ENCODE results near the gene PDCD5.

DNA sequence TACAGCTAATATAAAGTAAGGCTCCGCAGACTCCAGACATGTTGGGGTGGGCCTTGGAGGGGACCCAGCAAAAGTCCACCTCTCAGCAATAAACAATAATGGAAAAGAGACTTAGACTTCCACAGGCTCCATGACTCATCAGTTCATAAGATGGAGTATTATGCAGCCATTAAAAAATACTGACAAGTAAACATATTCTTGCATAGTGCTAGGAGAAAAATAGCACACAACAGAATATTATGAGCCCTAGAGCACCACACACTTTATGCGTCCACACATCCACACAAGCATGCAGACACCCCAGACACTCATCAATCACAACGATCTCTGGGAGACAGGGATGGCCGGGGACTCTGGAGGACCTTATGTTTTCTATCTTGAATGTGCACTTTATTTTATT is 46.0 kb downstream of the PDCD5 start:
- TF ChIP-seq, protein P1, sequence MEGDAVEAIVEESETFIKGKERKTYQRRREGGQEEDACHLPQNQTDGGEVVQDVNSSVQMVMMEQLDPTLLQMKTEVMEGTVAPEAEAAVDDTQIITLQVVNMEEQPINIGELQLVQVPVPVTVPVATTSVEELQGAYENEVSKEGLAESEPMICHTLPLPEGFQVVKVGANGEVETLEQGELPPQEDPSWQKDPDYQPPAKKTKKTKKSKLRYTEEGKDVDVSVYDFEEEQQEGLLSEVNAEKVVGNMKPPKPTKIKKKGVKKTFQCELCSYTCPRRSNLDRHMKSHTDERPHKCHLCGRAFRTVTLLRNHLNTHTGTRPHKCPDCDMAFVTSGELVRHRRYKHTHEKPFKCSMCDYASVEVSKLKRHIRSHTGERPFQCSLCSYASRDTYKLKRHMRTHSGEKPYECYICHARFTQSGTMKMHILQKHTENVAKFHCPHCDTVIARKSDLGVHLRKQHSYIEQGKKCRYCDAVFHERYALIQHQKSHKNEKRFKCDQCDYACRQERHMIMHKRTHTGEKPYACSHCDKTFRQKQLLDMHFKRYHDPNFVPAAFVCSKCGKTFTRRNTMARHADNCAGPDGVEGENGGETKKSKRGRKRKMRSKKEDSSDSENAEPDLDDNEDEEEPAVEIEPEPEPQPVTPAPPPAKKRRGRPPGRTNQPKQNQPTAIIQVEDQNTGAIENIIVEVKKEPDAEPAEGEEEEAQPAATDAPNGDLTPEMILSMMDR (IDR thresholded peaks at IDR 0.05; ENCODE audit: extremely low read depth in 1 of 2, insufficient read depth in 1 of 2, low read depth in 1 of 2, low read length in 2 of 2) = no peak
- TF ChIP-seq POLR2A (IDR thresholded peaks at IDR 0.05; ENCODE audit: low read depth, low read length) = no peak
- no peak for TF ChIP-seq POLR2AphosphoS5 (IDR thresholded peaks at IDR 0.05; ENCODE audit: insufficient read depth, low read depth, low read length)
- TF ChIP-seq, protein P2, sequence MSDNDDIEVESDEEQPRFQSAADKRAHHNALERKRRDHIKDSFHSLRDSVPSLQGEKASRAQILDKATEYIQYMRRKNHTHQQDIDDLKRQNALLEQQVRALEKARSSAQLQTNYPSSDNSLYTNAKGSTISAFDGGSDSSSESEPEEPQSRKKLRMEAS (IDR thresholded peaks at IDR 0.05; ENCODE audit: insufficient read depth, insufficient read length) = no peak
- no peak for TF ChIP-seq EZH2 (IDR thresholded peaks at IDR 0.05; ENCODE audit: borderline replicate concordance, low read depth, low read length, severe bottlenecking)
- no peak for TF ChIP-seq JUN (IDR thresholded peaks at IDR 0.05; ENCODE audit: borderline replicate concordance, insufficient read depth, insufficient read length, low read depth)
